Middle frontal gyrus (tissue), 1 donor: Measurements from ENCODE around the gene IRF7.

Source experiments
- DNase-seq: peaks from one replicate; pipeline ENCODE4 v3.0.0-alpha.2; 2015; ENCODE audit warnings: low spot score; ENCODE audit errors: extremely low spot score

Gene IRF7

GRCh38 chr11:608791-609251 is 6.9 kb downstream of the IRF7 start:
- DNase-seq = no peak

GRCh38 chr11:607971-608659 is 7.6 kb downstream of the IRF7 start:
- no peak for DNase-seq

- no peak for DNase-seq
Observed at GRCh38 chr11:607020-607780, 8.6 kb downstream of the IRF7 start.

DNA sequence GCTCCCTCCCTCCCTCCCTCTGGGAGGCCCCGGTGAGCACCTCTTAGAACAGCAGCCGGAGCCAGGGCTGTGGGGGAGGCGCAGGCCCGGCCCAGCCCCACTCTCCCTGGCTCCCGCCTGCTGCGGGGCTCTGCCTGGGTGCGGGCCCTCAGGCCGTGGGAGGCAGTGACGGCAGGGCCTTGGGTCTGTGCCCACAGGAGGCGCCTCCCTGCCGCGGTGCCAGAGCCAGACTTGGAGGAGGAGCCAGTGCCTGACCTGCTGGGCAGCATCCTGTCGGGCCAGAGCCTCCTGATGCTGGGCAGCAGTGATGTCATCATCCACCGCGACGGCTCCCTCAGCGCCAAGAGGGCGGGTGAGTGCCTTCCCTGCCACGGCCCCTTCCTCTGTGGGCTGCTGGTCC is 9.5 kb downstream of the IRF7 start:
- no peak for DNase-seq

GRCh38 chr11:605286-606129 is 10.2 kb downstream of the IRF7 start:
- no peak for DNase-seq

DNA sequence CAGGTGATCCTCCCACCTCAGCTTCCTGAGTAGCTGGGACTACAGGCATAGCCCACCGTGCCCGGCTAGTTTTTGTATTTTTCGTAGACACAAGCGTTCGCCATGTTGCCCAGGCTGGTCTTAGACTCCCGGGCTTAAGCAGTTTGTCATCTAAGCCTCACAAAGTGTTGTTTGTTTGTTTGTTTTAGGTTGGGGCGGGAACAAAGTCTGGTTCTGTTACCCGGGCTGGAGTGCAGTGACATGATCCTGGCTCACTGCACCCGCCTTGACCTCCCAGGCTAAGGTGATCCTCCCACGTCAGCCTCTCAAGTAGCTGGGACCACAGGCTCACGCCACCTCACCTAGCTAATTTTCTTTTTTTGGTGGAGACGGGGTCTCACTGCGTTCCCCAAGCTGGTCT is 12.6 kb downstream of the IRF7 start:
- DNase-seq = no peak

DNA sequence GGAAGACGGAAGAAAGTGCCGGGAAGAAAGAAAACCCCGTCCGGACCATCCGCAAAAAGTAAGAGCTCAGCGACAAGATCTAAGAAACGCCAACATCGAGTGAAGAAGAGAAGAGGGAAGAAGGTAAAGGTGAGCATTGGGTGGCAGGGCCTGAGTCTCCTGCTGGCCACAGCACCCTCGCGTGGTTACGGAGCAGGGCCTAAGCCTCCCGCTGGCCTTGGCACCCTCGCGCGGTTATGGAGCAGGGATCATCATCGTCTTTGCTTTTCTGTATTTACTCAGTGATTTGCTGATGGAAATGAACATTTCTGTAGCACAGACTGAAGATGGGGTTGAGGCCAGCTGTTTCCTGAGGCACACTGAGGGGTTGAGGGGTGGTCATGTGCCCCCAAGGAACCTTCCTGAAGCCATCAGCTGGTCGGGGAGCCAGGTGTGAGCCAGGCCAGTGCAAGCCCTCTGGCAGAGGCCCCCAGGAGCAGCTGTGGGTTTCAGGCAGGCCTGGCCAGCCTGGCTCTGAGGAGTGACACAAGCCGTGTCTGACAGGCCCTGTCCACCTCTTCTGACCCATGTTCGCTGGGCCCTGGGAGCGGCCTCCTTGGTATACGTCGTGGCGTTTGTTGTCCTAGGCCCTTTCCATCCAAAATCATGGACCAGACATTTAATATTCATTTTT is 14.0 kb downstream of the IRF7 start:
- no peak for DNase-seq

DNA sequence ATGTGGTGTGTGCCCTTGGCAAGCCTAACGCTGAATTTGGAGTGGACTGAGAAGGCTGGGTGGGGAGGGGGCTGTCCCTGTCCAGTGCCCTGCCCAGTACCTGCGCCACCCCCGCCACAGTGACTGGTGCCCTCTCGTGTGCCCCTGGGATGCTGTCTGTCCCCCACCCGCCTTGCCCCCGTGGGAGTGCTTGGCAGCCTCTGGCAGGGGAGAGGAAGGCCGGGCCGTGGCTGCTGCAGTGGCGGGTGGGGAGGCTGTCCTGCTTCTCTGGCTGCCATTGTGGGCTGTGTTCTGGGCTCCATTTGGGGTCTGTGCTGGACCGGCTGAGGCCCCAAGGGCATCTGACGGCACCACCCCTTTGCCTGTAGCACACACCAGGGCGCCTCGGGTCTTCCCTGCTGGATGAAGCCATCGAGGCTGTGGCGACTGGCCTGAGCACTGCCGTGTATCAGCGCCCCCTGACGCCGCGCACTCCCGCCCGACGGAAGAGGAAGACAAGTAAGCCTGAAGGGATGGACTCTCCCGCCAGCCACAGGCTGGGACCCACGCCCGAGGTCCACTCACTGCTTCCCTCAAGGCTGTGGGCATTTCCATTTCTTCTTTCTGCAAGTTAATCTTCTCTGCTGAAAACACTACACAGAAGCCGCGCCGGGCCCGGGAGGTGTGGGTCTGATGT is 17.6 kb downstream of the IRF7 start:
- no peak for DNase-seq

DNA sequence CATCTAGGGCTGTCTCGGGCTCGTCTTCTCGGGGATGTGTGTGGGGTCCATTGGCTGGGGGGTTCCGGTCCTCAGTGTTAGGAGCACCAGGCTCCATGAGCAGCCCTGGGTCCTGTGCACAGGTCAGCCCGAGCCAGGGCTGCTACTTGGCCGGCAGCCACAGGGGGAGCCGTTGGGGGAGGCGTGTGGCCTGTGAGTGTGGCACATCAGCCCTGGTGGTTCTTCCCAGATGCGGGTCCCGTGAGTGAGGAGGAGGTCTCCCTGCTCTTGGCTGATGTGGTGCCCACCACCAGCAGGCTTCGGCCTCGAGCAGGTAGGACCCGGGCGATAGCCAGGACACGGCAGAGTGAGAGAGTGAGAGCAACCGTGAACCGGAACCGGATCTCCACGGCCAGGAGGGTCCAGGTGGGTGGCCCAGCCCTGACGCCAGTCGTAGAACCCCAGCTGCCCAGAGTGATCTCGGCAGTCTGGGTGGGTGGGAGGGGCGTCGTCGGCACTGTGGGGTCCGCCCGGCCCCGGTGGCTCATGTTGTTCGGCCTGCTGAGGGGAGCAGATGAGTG is 18.5 kb downstream of the IRF7 start:
- no peak for DNase-seq

GRCh38 chr11:596374-596773 is 19.4 kb downstream of the IRF7 start:
- no peak for DNase-seq

- no peak for DNase-seq
Observed at GRCh38 chr11:595400-595799, 20.4 kb downstream of the IRF7 start.

DNA sequence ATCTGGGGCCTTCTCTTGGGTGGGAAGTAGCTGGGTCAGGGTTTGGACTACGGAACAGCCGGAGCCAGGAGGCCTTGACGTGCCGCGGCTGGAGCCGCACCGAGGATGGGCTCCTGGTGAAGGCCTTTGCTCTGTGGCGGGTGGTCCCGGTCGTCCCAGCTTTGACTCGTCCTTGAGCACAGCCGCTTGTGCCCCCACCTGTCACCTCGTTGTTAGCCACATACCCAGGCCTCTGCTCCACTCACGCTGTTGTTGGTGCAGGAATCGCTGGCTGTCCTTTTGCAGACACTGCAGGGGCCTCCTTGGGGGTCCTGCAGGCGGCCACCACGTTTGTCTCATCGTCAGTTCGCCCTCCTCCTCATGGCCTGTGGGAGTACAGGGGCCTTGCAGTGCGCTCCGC is 22.4 kb downstream of the IRF7 start:
- no peak for DNase-seq

GRCh38 chr11:592918-593317 is 22.8 kb downstream of the IRF7 start:
- DNase-seq = no peak

DNA sequence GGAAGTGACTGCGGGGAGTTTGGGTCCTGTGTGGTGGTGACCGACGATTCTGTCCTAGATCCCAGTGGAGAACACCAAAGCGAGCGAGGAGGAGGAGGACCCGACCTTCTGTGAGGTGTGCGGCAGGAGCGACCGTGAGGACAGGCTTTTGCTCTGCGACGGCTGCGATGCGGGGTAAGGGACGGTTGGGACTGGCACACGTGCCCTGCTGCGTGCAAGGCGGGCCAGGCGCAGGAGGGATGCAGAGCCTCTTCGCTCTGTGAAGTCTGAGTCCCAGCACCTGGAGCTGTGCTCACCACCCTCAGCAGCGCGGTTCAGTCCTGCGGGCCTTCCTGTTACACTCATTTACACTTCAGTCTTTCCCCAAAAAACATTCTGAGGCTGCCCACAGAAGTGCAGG is 23.2 kb downstream of the IRF7 start:
- no peak for DNase-seq

DNA sequence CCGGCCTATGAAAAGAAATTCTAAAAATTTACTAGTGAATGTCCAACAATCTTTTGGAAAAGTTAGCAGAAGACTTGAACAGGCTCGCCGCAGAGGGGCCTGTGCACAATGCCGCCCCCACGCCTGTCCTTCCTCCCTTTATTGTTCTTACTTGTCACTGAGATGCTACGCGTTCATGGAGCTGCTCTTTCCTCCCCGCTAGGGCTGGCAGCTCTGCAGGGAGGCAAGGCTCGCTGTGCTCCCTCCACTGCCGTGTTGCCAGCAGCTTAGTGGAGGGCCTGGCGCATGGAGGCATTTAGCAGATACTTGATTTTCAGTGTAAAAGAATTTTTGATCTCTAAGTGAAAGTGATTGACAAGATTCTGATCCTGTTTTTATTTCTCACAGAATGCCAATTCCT is 24.8 kb downstream of the IRF7 start:
- DNase-seq = no peak

DNA sequence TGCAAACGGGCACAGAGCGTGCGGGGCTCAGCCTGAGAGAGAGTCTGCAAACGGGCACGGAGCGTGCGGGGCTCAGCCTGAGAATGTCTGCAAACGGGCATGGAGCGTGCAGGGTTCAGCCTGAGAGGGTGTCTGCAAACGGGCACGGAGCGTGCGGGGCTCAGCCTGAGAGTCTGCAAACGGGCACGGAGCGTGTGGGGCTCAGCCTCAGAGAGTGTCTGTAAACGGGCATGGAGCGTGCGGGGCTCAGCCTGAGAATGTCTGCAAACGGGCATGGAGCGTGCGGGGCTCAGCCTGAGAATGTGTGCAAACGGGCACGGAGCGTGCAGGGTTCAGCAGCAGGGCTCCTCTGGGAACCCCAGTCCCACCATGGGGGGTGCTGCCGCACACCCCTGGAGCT is 26.0 kb downstream of the IRF7 start:
- DNase-seq = no peak

- DNase-seq = no peak
Observed at GRCh38 chr11:587978-588380, 27.8 kb downstream of the IRF7 start.

- no peak for DNase-seq
Observed at GRCh38 chr11:587546-587945, 28.2 kb downstream of the IRF7 start.

- DNase-seq = no peak
Observed at GRCh38 chr11:586376-587316, 29.1 kb downstream of the IRF7 start.

- no peak for DNase-seq
Observed at GRCh38 chr11:584287-584686, 31.5 kb downstream of the IRF7 start.
